ENCODE results near the gene GALNT17. TPM values are rescaled to one million over a fixed set of nuclear protein-coding genes. Genes with fewer than 3 reads are reported as not detected.

GALNT17 gene
- total RNA-seq, 6 donors from 2014 or later, result 5.3 to 26.2 (median 10.1) TPM

DNA sequence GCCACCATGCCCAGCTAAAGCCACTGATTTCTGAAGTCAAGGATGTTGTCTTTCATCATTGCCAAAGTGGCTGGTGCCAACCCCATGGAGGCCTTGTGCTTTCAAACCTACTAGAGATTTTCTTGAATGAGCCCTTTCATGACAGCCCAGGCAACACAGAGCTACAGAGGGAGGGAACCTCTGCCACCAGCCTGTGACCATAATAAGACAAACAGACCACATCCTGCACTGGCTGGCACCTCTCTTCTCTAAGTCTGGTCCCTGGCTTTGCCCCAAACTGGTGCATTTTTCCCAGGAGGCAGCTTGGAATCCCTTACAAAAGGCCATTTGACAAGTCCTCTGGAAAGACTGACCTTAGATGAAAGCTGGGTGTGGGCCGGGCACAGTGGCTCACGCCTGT lies 348.8 kb downstream of the GALNT17 start:
- no peak for ATAC-seq (ENCODE audit: low FRiP score in 2 of 2)
- 82 to 83% methylated on average over 2 of the region's 2 CpGs for WGBS, 2 donors

DNA sequence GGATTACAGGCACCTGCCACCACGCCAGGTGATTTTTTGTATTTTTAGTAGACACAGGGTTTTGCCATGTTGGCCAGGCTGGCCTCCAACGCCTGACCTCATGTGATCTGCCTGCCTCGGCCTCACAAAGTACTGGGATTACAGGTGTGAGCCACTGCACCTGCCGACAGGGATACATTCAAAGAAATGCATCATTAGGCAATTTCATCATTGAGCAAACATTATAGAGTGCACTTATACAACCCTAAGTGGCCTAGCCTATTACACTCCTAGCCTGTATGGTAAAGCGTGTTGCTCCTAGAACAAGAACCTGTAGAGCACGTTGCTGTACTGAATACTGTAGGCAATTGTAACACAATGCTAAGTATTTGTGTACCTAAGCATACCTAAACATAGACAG lies 350.3 kb downstream of the GALNT17 start:
- Histone ChIP-seq H3K9me3 (no peaks in the 10 kb centered on the region), H3K36me3 (no peaks in the 10 kb centered on the region), H3K27ac (no peak overlapping the region), H3K27me3 (no peaks in the 10 kb centered on the region), H3K4me1 (peaks cover 0 to 7% (median 3%) of the 10 kb centered on the region in 4 donors), H3K4me3 (no peak overlapping the region)
- peak in 1 of 2 donors; percentile 66 for DNase-seq
- peak in 1 of 2 donors; percentile 90 for ATAC-seq (ENCODE audit: low FRiP score in 2 of 2)
- TF ChIP-seq POLR2A (IDR thresholded peaks at IDR 0.05) (no peak), EP300 (IDR thresholded peaks at IDR 0.05) (peak in 1 of 4 donors; percentile 34), POLR2AphosphoS5 (IDR thresholded peaks at IDR 0.05) (peak in 1 of 2 donors; percentile 39)
- TF ChIP-seq, protein P1, sequence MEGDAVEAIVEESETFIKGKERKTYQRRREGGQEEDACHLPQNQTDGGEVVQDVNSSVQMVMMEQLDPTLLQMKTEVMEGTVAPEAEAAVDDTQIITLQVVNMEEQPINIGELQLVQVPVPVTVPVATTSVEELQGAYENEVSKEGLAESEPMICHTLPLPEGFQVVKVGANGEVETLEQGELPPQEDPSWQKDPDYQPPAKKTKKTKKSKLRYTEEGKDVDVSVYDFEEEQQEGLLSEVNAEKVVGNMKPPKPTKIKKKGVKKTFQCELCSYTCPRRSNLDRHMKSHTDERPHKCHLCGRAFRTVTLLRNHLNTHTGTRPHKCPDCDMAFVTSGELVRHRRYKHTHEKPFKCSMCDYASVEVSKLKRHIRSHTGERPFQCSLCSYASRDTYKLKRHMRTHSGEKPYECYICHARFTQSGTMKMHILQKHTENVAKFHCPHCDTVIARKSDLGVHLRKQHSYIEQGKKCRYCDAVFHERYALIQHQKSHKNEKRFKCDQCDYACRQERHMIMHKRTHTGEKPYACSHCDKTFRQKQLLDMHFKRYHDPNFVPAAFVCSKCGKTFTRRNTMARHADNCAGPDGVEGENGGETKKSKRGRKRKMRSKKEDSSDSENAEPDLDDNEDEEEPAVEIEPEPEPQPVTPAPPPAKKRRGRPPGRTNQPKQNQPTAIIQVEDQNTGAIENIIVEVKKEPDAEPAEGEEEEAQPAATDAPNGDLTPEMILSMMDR (IDR thresholded peaks at IDR 0.05), result peak in 2 of 6 experiments; percentile 16 to 21
- 55 to 62% methylated on average over 6 of the region's 6 CpGs for WGBS, 2 donors

More for the DNA sequence above, 348.8 kb downstream of the GALNT17 start:
- TF ChIP-seq EP300 (IDR thresholded peaks at IDR 0.05), result no peak
- TF ChIP-seq, protein P1 (IDR thresholded peaks at IDR 0.05), result no peak
- no peak for TF ChIP-seq POLR2A (IDR thresholded peaks at IDR 0.05)
- no peak for TF ChIP-seq POLR2AphosphoS5 (IDR thresholded peaks at IDR 0.05)
- no peak for DNase-seq
- peaks cover 0 to 7% (median 3%) of the 10 kb centered on the region in 4 donors for H3K4me1 ChIP-seq
- no peaks in the 10 kb centered on the region for H3K27me3 ChIP-seq
- no peaks in the 10 kb centered on the region for H3K36me3 ChIP-seq
- no peak overlapping the region for H3K27ac ChIP-seq
- H3K9me3 ChIP-seq, result no peaks in the 10 kb centered on the region
- H3K4me3 ChIP-seq, result no peak overlapping the region

DNA sequence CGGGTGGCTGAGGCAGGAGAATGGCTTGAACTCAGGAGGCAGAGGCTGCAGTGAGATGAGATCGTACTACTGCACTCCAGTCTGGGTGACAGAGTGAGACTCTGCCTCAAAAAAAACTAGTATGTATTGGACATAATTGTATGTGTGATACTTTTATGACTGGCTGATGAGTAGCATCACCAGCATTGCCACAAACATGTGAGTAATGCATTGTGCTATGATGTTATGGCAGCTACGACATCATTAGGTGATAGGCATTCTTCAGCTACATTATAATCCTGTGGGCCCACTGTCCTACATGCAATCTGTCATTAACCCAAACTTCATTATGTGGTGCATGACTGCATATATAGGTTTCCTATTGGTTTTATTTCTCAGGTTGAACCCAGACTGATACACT lies 352.4 kb downstream of the GALNT17 start:
- H3K27ac ChIP-seq, result no peak overlapping the region
- TF ChIP-seq EP300 (IDR thresholded peaks at IDR 0.05) (no peak), POLR2A (IDR thresholded peaks at IDR 0.05) (no peak), POLR2AphosphoS5 (IDR thresholded peaks at IDR 0.05) (no peak)
- TF ChIP-seq, protein P1 (IDR thresholded peaks at IDR 0.05), result no peak
- no peak for ATAC-seq (ENCODE audit: low FRiP score in 2 of 2)
- no peaks in the 10 kb centered on the region for H3K9me3 ChIP-seq
- H3K27me3 ChIP-seq, result no peaks in the 10 kb centered on the region
- H3K4me3 ChIP-seq, result no peak overlapping the region
- no peak for DNase-seq
- no peaks in the 10 kb centered on the region for H3K36me3 ChIP-seq
- peaks cover 0 to 7% (median 3%) of the 10 kb centered on the region in 4 donors for H3K4me1 ChIP-seq
- 90 to 94% methylated on average over 3 of the region's 3 CpGs for WGBS, 2 donors

- Histone ChIP-seq H3K36me3 (no peaks in the 10 kb centered on the region), H3K27ac (no peak overlapping the region), H3K27me3 (no peaks in the 10 kb centered on the region), H3K4me3 (no peak overlapping the region), H3K4me1 (peaks cover 0 to 7% (median 3%) of the 10 kb centered on the region in 4 donors), H3K9me3 (no peaks in the 10 kb centered on the region)
- WGBS, 2 donors, result 92% methylated on average over 3 of the region's 3 CpGs
- ATAC-seq (ENCODE audit: low FRiP score in 2 of 2) (no peak), DNase-seq (no peak)
- no peak for TF ChIP-seq POLR2A (IDR thresholded peaks at IDR 0.05)
- TF ChIP-seq POLR2AphosphoS5 (IDR thresholded peaks at IDR 0.05), result no peak
- TF ChIP-seq, protein P1 (IDR thresholded peaks at IDR 0.05), result no peak
- TF ChIP-seq EP300 (IDR thresholded peaks at IDR 0.05), result no peak
These were observed 353.6 kb downstream of the GALNT17 start for GRCh38 chr7:71485586-71485985.

- DNase-seq (no peak), ATAC-seq (ENCODE audit: low FRiP score in 2 of 2) (no peak)
- Histone ChIP-seq H3K9me3 (no peaks in the 10 kb centered on the region), H3K4me3 (no peak overlapping the region), H3K27me3 (no peaks in the 10 kb centered on the region), H3K27ac (no peak overlapping the region), H3K36me3 (no peaks in the 10 kb centered on the region), H3K4me1 (peaks cover 0 to 7% (median 3%) of the 10 kb centered on the region in 4 donors)
- 81 to 86% methylated on average over 5 of the region's 5 CpGs for WGBS, 2 donors
- TF ChIP-seq, protein P1 (IDR thresholded peaks at IDR 0.05), result no peak
- TF ChIP-seq POLR2AphosphoS5 (IDR thresholded peaks at IDR 0.05) (no peak), POLR2A (IDR thresholded peaks at IDR 0.05) (no peak), EP300 (IDR thresholded peaks at IDR 0.05) (no peak)
These were observed 354.5 kb downstream of the GALNT17 start for GRCh38 chr7:71486414-71486813.

Measured in upper lobe of left lung (tissue), 6 donors.